IPS DF 6.9 (cell line): ENCODE data around the gene PYDC2.

Experiments used
- DNase-seq: peaks from one replicate; pipeline ENCODE4 v3.0.0-alpha.2; 2013; ENCODE audit warnings: low read depth, low spot score
- H3K27ac ChIP-seq: one replicate; pipeline ENCODE4 v1.5.1; 2013; ENCODE audit warnings: low read length, control low read depth
- H3K27me3 ChIP-seq: 2 replicates; pipeline ENCODE4 v1.6.1; 2013; ENCODE audit warnings: mild to moderate bottlenecking, low read length; ENCODE audit not compliant: control insufficient read depth, insufficient read depth
- H3K36me3 ChIP-seq: 2 replicates; pipeline ENCODE4 v1.6.1; 2013; ENCODE audit warnings: low read length; ENCODE audit not compliant: control insufficient read depth, insufficient read depth
- H3K4me1 ChIP-seq: 2 replicates; pipeline ENCODE4 v1.6.1; 2013; ENCODE audit warnings: low read length; ENCODE audit not compliant: control insufficient read depth, insufficient read depth
- H3K4me3 ChIP-seq: 2 replicates; pipeline ENCODE4 v1.5.1; 2013; ENCODE audit warnings: mild to moderate bottlenecking, low read length
- H3K9me3 ChIP-seq: 2 replicates; pipeline ENCODE4 v1.6.1; 2013; ENCODE audit warnings: low read length, inconsistent platforms; ENCODE audit not compliant: control insufficient read depth, insufficient read depth
- WGBS: extraction: QIAGEN DNeasy Blood & Tissue Kit; methylation state at CpG from one replicate; pipeline ENCODE4 v1.1.7; 2013; ENCODE audit warnings: mixed read lengths, missing lambda C conversion rate; ENCODE audit not compliant: insufficient read length, insufficient coverage; 5-methylcytosine and 5-hydroxymethylcytosine counted together

PYDC2 gene

DNA sequence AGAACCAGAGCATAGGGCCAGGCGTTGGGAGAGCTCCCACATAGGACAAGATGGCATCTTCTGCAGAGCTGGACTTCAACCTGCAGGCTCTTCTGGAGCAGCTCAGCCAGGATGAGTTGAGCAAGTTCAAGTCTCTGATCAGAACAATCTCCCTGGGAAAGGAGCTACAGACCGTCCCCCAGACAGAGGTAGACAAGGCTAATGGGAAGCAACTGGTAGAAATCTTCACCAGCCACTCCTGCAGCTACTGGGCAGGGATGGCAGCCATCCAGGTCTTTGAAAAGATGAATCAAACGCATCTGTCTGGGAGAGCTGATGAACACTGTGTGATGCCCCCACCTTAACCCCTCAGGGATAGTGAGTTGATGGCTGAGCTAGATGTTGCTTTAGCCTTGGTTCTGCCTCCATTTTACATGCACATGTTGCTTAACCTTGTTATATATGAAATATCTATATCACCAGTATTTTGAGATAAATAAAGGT is at the start of gene PYDC2:
TSS of gene PYDC2 (plus strand) at position 51 of the 483 bp plus-strand sequence. CDS start at position 51, 0 bp downstream.
- no peaks in the 10 kb centered on the region for H3K4me1 ChIP-seq
- WGBS: no CpG with 5 or more reads among the region's 3 CpGs
- no peaks in the 10 kb centered on the region for H3K36me3 ChIP-seq
- DNase-seq: no peak
- H3K27me3 ChIP-seq: no peaks in the 10 kb centered on the region
- H3K27ac ChIP-seq: no peak within 1 kb of the TSS
- H3K9me3 ChIP-seq: no peaks in the 10 kb centered on the region
- H3K4me3 ChIP-seq: no peak within 1 kb of the TSS

DNA sequence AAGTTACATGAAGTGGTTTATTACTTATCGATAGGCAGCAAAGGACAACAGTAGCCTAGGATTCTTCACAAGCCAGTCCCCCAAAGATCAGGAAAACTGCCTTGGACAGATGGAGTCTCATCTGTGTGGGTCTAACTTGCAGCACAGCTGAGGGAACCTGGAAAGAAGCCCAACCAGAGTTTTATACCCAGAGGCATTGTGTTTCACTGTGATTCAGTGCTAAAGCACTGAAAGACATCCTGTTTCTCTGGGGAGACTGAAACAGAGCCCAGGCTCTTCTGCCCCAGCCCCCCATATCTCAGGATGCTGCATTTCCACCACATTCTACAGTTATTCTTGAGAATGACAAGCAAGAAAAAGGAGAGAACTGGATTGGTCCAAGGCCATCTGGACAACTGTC is 48.2 kb upstream of the PYDC2 start:
- H3K9me3 ChIP-seq: no peaks in the 10 kb centered on the region; the same call in 1 of the 2 replicates
- no peak overlapping the region for H3K27ac ChIP-seq
- WGBS: no CpG with 5 or more reads among the region's 1 CpG
- no peak for DNase-seq
- H3K4me1 ChIP-seq: no peaks in the 10 kb centered on the region
- H3K4me3 ChIP-seq: no peak overlapping the region
- no peaks in the 10 kb centered on the region for H3K27me3 ChIP-seq
- no peaks in the 10 kb centered on the region for H3K36me3 ChIP-seq

DNA sequence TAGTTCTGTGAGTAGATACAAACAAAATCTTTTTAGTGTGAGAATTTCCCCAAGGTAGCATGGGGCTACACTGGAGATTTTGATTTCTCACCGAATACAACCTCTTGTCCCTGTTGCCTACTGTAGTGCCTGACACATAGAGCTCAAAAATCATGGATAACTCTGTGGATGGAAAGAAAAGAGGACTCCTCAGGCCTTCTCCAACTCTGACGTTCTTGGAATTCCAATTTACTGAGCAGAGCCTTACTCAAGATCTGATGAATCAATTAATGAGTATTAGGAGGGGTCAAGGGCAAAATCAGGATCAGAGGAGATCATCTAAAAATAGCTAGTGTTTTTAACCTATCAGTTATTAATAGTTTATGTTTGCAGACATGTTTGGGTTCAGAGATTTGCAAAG is 46.7 kb upstream of the PYDC2 start:
- H3K36me3 ChIP-seq: no peaks in the 10 kb centered on the region
- no peaks in the 10 kb centered on the region; the same call in 1 of the 2 replicates for H3K9me3 ChIP-seq
- DNase-seq: no peak
- H3K4me1 ChIP-seq: no peaks in the 10 kb centered on the region
- no peak overlapping the region for H3K27ac ChIP-seq
- no peak overlapping the region for H3K4me3 ChIP-seq
- WGBS: no CpG with 5 or more reads among the region's 2 CpGs
- no peaks in the 10 kb centered on the region for H3K27me3 ChIP-seq

DNA sequence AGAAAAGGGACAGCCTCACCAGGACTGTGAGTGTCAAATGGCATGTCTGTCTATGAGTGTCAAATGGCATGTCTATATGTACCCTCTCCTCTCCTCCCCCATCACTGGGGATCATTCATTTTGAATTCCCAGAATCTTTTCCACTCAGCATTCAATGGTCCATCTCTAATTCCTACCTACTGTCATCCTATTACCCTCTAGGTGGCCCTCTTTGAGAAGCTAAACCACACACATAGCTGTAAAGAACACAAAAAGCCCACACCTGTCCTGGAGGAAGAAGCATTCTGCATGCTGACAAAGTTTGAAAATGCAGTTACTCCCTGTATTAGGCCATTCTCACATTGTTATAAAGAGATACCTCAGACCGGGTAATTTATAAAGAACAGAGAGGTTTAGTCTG is 46.2 kb upstream of the PYDC2 start:
- no peak for DNase-seq
- H3K4me1 ChIP-seq: no peaks in the 10 kb centered on the region
- WGBS: no CpG with 5 or more reads among the region's 1 CpG
- no peaks in the 10 kb centered on the region for H3K36me3 ChIP-seq
- H3K27ac ChIP-seq: no peak overlapping the region
- H3K9me3 ChIP-seq: no peaks in the 10 kb centered on the region; the same call in 1 of the 2 replicates
- H3K27me3 ChIP-seq: no peaks in the 10 kb centered on the region
- no peak overlapping the region for H3K4me3 ChIP-seq

DNA sequence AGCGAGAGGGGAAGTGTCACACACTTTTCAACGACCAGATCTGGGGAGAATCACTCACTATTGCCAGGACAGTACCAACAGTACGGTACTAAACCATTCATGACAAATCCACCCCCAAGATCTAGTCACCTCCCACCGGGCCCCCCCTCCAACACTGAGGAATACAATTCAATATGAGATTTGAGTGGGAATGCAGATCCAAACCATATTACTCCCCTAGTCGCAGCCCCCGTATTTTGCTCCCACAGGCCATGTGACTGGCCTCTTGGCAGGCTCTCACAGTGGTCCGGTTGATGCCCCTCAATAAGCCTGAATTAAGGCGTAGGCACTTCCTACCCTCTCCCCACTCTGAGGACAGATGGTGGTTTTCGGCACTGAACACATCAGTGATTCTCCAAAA is 45.4 kb upstream of the PYDC2 start:
- no CpG with 5 or more reads among the region's 9 CpGs for WGBS
- no peaks in the 10 kb centered on the region for H3K27me3 ChIP-seq
- H3K36me3 ChIP-seq: no peaks in the 10 kb centered on the region
- no peak for DNase-seq
- no peak overlapping the region for H3K4me3 ChIP-seq
- no peaks in the 10 kb centered on the region for H3K4me1 ChIP-seq
- no peaks in the 10 kb centered on the region; the same call in 1 of the 2 replicates for H3K9me3 ChIP-seq
- H3K27ac ChIP-seq: no peak overlapping the region

DNA sequence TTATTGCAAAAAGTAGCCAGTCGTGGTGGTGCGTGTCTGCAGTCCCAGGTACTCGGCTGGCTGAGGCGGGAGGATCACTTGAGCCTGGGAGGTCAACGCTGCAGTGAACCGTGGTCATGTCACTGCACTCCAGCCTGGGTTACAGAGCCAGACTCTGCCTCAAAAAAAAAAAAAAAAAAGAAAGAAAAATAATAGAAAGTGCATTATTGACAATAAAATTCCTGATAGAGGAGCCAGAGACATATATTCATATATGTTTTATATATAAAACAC is 43.6 kb upstream of the PYDC2 start:
- H3K4me3 ChIP-seq: no peak overlapping the region
- no CpG with 5 or more reads among the region's 6 CpGs for WGBS
- no peak overlapping the region for H3K27ac ChIP-seq
- no peaks in the 10 kb centered on the region for H3K36me3 ChIP-seq
- H3K27me3 ChIP-seq: no peaks in the 10 kb centered on the region
- DNase-seq: no peak
- H3K9me3 ChIP-seq: no peaks in the 10 kb centered on the region
- no peaks in the 10 kb centered on the region for H3K4me1 ChIP-seq

DNA sequence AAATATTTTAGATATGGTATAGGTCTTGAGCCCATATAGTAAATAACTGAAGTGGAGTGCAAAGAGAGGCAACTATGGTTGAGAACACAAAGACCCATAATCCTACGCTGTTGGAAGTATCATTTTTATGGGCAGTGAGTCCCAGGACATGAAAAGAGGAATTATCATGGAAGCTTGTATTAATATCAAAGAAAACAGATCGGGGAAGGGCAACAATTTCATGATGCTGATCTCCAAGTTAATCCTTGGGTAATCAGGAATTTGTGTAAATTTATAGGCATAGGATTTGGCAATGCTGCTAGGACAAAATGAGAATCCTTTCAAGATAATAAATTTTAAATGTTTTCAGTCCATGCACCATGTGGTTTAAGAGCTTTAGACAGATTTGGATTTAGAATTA is 40.2 kb upstream of the PYDC2 start:
- no peak for DNase-seq
- no peaks in the 10 kb centered on the region for H3K36me3 ChIP-seq
- H3K4me3 ChIP-seq: no peak overlapping the region
- no peaks in the 10 kb centered on the region for H3K9me3 ChIP-seq
- H3K27me3 ChIP-seq: no peaks in the 10 kb centered on the region
- no CpG with 5 or more reads among the region's 2 CpGs for WGBS
- H3K4me1 ChIP-seq: no peaks in the 10 kb centered on the region
- H3K27ac ChIP-seq: no peak overlapping the region

DNA sequence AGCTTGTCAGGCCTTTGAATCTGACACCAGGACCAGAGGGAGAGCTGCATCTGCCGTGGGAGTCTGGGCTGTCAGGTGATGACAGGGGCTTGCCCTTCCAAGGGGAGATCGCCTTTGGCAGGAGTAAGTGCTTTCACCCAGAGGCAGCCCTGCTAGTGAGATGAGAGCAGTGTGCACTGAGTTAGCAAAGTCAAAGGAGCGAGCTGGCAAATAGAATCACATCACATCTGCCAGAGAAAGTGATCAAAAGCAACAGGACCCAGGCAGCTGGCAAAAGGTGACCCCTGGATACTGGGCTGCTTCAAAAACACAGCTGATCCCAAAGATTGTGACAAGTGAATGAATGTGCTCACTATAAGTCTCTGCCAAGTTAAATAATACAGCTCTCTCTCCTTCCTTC is 36.1 kb upstream of the PYDC2 start:
- no peaks in the 10 kb centered on the region for H3K27me3 ChIP-seq
- WGBS: no CpG with 5 or more reads among the region's 3 CpGs
- H3K4me1 ChIP-seq: no peaks in the 10 kb centered on the region
- H3K4me3 ChIP-seq: no peak overlapping the region
- no peaks in the 10 kb centered on the region for H3K36me3 ChIP-seq
- no peak overlapping the region for H3K27ac ChIP-seq
- H3K9me3 ChIP-seq: no peaks in the 10 kb centered on the region
- no peak for DNase-seq

DNA sequence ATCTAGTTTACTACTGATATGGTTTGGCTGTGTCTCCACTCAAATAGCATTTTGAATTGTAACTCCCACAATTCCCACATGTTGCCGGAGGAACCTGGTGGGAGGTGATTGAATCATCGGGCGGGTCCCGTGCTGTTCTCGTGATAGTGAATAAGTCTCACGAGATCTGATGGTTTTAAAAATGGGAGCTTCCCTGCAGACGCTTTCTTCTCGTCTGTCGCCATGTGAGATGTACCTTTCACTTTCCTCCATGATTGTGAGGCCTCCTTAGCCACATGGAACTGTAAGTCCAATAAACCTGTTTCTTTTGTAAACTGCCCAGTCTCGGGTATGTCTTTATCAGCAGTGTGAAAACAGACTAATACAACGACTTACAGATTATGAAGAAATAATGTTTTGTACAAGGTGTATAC is 35.6 kb upstream of the PYDC2 start:
- Histone ChIP-seq H3K4me3 (no peak overlapping the region), H3K4me1 (no peaks in the 10 kb centered on the region), H3K9me3 (no peaks in the 10 kb centered on the region), H3K27me3 (no peaks in the 10 kb centered on the region), H3K36me3 (no peaks in the 10 kb centered on the region), H3K27ac (no peak overlapping the region)
- no peak for DNase-seq
- no CpG with 5 or more reads among the region's 11 CpGs for WGBS

DNA sequence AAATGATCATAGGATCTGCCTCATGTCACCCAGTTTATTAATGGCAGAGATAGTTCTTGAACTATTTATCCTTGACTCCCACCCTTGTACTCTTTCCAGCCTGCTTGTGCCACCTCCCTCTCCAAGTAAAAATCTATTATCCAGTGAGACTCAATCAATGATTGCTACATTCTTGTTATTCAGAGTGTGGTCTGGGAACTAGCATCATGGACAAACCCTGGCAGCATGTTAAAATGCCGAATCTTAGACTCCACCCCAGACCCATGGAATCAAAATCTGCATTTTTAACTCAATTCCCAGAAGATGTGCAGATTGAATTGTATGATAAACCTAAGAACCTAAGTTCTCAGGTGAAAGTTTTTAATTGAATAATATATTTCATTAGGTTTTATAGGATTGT is 34.7 kb upstream of the PYDC2 start:
- Histone ChIP-seq H3K36me3 (no peaks in the 10 kb centered on the region), H3K27me3 (no peaks in the 10 kb centered on the region), H3K9me3 (no peaks in the 10 kb centered on the region), H3K27ac (no peak overlapping the region), H3K4me1 (no peaks in the 10 kb centered on the region), H3K4me3 (no peak overlapping the region)
- no CpG with 5 or more reads among the region's 1 CpG for WGBS
- DNase-seq: no peak

DNA sequence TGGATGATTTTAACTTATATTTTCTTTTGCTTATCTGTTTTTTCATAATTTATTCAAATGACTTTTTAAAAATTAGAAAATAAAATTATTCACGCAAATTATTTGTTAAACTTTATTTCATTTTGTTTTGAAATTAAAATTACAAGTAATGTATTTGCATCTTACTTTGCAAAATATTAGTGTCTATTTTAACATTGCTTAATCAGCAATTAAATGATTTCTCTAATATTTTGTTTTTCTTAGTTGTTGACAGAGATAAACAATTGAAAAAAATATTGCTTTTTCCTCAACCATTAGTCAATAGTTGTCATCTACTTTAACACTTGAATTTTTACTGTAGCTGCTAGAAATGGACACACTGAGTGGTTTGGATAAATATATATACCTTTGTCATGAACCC is 32.8 kb upstream of the PYDC2 start:
- Histone ChIP-seq H3K36me3 (no peaks in the 10 kb centered on the region), H3K27me3 (no peaks in the 10 kb centered on the region), H3K4me1 (no peaks in the 10 kb centered on the region), H3K9me3 (no peaks in the 10 kb centered on the region), H3K27ac (no peak overlapping the region), H3K4me3 (no peak overlapping the region)
- no CpG with 5 or more reads among the region's 1 CpG for WGBS
- DNase-seq: no peak
